IPS DF 6.9 (cell line): ENCODE measurements around the gene ATP11A.

Source experiments
- DNase-seq: peaks from one replicate; pipeline ENCODE4 v3.0.0-alpha.2; 2013; ENCODE audit warnings: low read depth, low spot score
- H3K27ac ChIP-seq: one replicate; pipeline ENCODE4 v1.5.1; 2013; ENCODE audit warnings: low read length, control low read depth
- H3K27me3 ChIP-seq: 2 replicates; pipeline ENCODE4 v1.6.1; 2013; ENCODE audit warnings: mild to moderate bottlenecking, low read length; ENCODE audit not compliant: control insufficient read depth, insufficient read depth
- H3K36me3 ChIP-seq: 2 replicates; pipeline ENCODE4 v1.6.1; 2013; ENCODE audit warnings: low read length; ENCODE audit not compliant: control insufficient read depth, insufficient read depth
- H3K4me1 ChIP-seq: 2 replicates; pipeline ENCODE4 v1.6.1; 2013; ENCODE audit warnings: low read length; ENCODE audit not compliant: control insufficient read depth, insufficient read depth
- H3K4me3 ChIP-seq: 2 replicates; pipeline ENCODE4 v1.5.1; 2013; ENCODE audit warnings: mild to moderate bottlenecking, low read length
- H3K9me3 ChIP-seq: 2 replicates; pipeline ENCODE4 v1.6.1; 2013; ENCODE audit warnings: low read length, inconsistent platforms; ENCODE audit not compliant: control insufficient read depth, insufficient read depth
- WGBS: extraction: QIAGEN DNeasy Blood & Tissue Kit; methylation state at CpG from one replicate; pipeline ENCODE4 v1.1.7; 2013; ENCODE audit warnings: mixed read lengths, missing lambda C conversion rate; ENCODE audit not compliant: insufficient read length, insufficient coverage; 5-methylcytosine and 5-hydroxymethylcytosine counted together

ATP11A gene

DNA sequence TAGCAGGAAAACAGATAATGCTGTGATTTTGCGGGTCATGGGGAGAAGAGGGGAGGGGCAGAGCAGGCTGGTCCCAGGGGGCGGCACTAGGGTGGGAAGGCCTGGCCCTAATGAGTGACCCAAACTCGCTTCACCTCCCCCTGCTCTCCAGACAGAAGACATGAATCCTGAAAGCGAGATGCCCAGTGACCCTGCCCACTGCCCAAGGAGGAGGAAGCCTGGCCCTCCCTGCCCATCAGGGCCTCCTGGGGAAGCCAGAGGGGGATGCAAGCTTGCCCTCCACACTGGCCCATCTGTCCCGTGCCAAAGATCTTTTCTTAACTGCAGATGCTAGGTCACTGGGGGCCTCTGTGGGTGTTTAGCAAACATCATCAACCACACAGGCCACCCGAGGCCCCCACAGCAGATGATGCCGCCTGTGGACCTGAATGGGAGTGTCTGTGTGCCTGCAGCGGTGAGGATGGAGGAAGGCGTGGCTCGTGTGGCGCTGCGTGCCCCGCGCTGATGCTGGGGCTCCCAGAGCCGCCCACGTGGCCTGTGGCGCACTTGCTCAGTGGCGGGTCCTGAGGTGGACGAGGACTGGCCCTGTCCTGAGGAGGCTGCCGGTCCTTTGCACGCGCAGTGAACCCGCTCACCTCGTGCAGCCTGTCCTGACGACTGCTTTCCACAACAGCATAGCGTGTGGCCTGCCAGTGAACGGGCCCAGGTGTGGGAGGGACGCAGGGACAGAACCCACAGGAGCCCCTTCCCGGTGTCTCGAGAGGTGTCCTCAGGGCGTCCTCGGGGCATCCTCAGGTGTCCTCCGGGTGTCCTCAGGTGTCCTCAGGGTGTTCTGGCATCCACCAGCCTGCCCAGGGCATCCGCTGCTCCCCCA, 198.6 kb downstream of the ATP11A start:
- Histone ChIP-seq H3K36me3 (peaks cover 3% of the 10 kb centered on the region; the same call in 1 of the 2 replicates), H3K9me3 (no peaks in the 10 kb centered on the region), H3K27ac (no peak overlapping the region), H3K4me1 (peaks cover 16% of the 10 kb centered on the region), H3K4me3 (no peak overlapping the region), H3K27me3 (no peaks in the 10 kb centered on the region; the same call in 1 of the 2 replicates)
- DNase-seq = no peak
- WGBS = no CpG with 5 or more reads among the region's 34 CpGs

DNA sequence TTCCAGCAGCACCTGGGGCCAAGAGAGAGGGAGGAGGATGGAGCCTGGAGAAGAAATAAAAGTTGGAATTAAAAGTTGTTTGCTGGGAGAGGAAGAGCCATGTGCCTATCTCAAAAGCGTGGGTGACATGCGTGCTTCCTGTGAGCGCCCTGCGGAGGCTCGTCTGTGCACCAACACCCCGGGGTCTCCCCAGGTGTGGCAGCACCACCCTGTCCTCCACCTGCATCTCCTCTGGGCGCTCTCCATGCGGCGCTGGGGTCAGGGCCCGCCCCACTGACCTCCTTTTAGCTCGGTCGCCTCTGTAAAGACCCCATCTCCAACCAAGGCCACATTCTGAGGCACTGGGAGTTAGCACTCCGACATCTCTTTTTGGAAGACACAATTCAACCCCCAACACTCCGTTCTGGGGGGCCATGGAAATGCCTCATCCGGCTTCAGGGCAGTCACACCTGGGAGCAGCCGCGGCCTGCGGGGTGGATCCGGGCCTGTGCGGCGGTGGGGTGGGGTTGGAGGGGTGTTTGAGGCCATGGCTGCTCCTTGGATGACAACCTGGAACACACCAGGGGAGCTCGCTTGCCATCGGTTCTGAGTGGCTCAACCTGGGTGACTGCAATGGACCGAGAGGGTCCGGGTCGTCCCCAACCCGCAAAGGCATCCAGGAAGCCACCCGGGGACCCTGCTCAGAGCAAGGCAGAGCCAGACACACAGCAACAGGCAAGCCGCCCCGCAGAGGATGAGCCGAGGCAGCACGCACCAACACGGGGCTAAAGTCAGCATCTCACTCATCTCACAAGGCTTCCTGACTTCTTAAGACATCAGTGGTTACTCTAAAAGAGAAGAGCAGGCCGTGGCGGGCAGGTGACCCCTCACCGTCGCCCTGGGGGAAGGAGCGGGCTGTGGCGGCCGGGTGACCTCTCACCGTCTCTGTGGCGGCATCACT, 199.8 kb downstream of the ATP11A start:
- no peak for DNase-seq
- H3K27me3 ChIP-seq = no peaks in the 10 kb centered on the region; the same call in 1 of the 2 replicates
- peaks cover 19% of the 10 kb centered on the region for H3K4me1 ChIP-seq

GRCh38 chr13:112890316-112891145, 200.7 kb downstream of the ATP11A start:
- DNase-seq = no peak
- H3K4me3 ChIP-seq = no peak overlapping the region
- no peak overlapping the region for H3K27ac ChIP-seq
- no peaks in the 10 kb centered on the region; the same call in 1 of the 2 replicates for H3K36me3 ChIP-seq
- H3K4me1 ChIP-seq = peaks cover 21% of the 10 kb centered on the region
- no peaks in the 10 kb centered on the region; the same call in 1 of the 2 replicates for H3K27me3 ChIP-seq
- WGBS = no CpG with 5 or more reads among the region's 27 CpGs
- no peaks in the 10 kb centered on the region for H3K9me3 ChIP-seq

More for the DNA sequence above, 199.8 kb downstream of the ATP11A start:
- no CpG with 5 or more reads among the region's 42 CpGs for WGBS
- H3K9me3 ChIP-seq = no peaks in the 10 kb centered on the region
- no peak overlapping the region for H3K4me3 ChIP-seq
- peaks cover 3% of the 10 kb centered on the region; the same call in 1 of the 2 replicates for H3K36me3 ChIP-seq
- no peak overlapping the region for H3K27ac ChIP-seq

- H3K4me1 ChIP-seq = peaks cover 21% of the 10 kb centered on the region
- no peaks in the 10 kb centered on the region for H3K9me3 ChIP-seq
- no peak for DNase-seq
- H3K27ac ChIP-seq = no peak overlapping the region
- no peaks in the 10 kb centered on the region; the same call in 1 of the 2 replicates for H3K27me3 ChIP-seq
- H3K36me3 ChIP-seq = no peaks in the 10 kb centered on the region; the same call in 1 of the 2 replicates
- WGBS = no CpG with 5 or more reads among the region's 40 CpGs
- no peak overlapping the region for H3K4me3 ChIP-seq
These were observed 201.9 kb downstream of the ATP11A start for GRCh38 chr13:112891477-112892401.

GRCh38 chr13:112892426-112893206, 202.8 kb downstream of the ATP11A start:
- no peaks in the 10 kb centered on the region for H3K9me3 ChIP-seq
- H3K27ac ChIP-seq = no peak overlapping the region
- DNase-seq = no peak
- peaks cover 21% of the 10 kb centered on the region for H3K4me1 ChIP-seq
- WGBS = no CpG with 5 or more reads among the region's 22 CpGs
- no peaks in the 10 kb centered on the region; the same call in 1 of the 2 replicates for H3K27me3 ChIP-seq
- H3K4me3 ChIP-seq = no peak overlapping the region; the same call in 1 of the 2 replicates
- no peaks in the 10 kb centered on the region; the same call in 1 of the 2 replicates for H3K36me3 ChIP-seq

GRCh38 chr13:112893207-112893569, 203.3 kb downstream of the ATP11A start:
- Histone ChIP-seq H3K27me3 (no peaks in the 10 kb centered on the region; the same call in 1 of the 2 replicates), H3K4me1 (peaks cover 22% of the 10 kb centered on the region), H3K4me3 (no peak overlapping the region), H3K9me3 (no peaks in the 10 kb centered on the region), H3K27ac (no peak overlapping the region), H3K36me3 (no peaks in the 10 kb centered on the region; the same call in 1 of the 2 replicates)
- DNase-seq = no peak
- no CpG with 5 or more reads among the region's 7 CpGs for WGBS

- no peaks in the 10 kb centered on the region; the same call in 1 of the 2 replicates for H3K27me3 ChIP-seq
These were observed 204.0 kb downstream of the ATP11A start for GRCh38 chr13:112893570-112894422.

DNA sequence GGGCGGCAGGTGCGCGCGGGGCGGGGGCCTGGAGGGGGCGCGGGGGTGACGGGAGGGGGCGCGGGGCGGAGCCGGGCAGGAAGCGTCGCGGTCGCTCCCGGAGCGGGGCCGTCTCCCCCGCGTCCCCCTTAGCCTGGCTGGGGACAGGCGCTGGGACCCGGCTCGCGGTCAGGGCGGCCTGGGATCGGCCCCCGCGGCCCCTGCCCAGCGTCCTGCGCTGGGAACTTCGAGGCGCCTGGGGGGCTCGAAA, 204.5 kb downstream of the ATP11A start:
- no peaks in the 10 kb centered on the region; the same call in 1 of the 2 replicates for H3K36me3 ChIP-seq
- no peak overlapping the region for H3K27ac ChIP-seq
- no peak for DNase-seq
- peaks cover 24% of the 10 kb centered on the region for H3K4me1 ChIP-seq
- no peaks in the 10 kb centered on the region; the same call in 1 of the 2 replicates for H3K27me3 ChIP-seq
- H3K4me3 ChIP-seq = peak overlapping the region; percentile 53; the same call in 1 of the 2 replicates
- no peaks in the 10 kb centered on the region for H3K9me3 ChIP-seq
- WGBS = no CpG with 5 or more reads among the region's 34 CpGs

More at GRCh38 chr13:112893570-112894422, 204.0 kb downstream of the ATP11A start:
- no CpG with 5 or more reads among the region's 51 CpGs for WGBS
- DNase-seq = no peak
- Histone ChIP-seq H3K36me3 (no peaks in the 10 kb centered on the region; the same call in 1 of the 2 replicates), H3K4me1 (peaks cover 24% of the 10 kb centered on the region), H3K4me3 (peak overlapping the region; percentile 53; the same call in 1 of the 2 replicates), H3K27ac (no peak overlapping the region), H3K9me3 (no peaks in the 10 kb centered on the region)
